Mesodermal cell (in vitro differentiated cells): ENCODE measurements around the gene ALG14.

ENCODE experiments used
- H3K27ac ChIP-seq: 2 replicates; pipeline ENCODE4 v1.7.0; 2013; ENCODE audit warnings: mild to moderate bottlenecking, low read depth, low read length, moderate library complexity; ENCODE audit not compliant: severe bottlenecking
- H3K36me3 ChIP-seq: 2 replicates; pipeline ENCODE4 v1.7.1; 2013; ENCODE audit warnings: mild to moderate bottlenecking, low read length, moderate library complexity; ENCODE audit not compliant: control insufficient read depth, insufficient read depth
- H3K4me1 ChIP-seq: one replicate; pipeline ENCODE4 v1.7.1; 2013; ENCODE audit warnings: mild to moderate bottlenecking, low read length; ENCODE audit not compliant: insufficient read depth, control insufficient read depth, poor library complexity, severe bottlenecking
- H3K4me3 ChIP-seq: 2 replicates; pipeline ENCODE4 v1.7.0; 2013; ENCODE audit warnings: low read length, control low read depth, mild to moderate bottlenecking; ENCODE audit not compliant: insufficient read depth, poor library complexity, severe bottlenecking; ENCODE audit errors: extremely low read depth
- H3K9me3 ChIP-seq: 2 replicates; pipeline ENCODE4 v1.7.1; 2013; ENCODE audit warnings: mild to moderate bottlenecking, low read length, moderate library complexity; ENCODE audit not compliant: control insufficient read depth
- WGBS, 2 experiments: methylation state at CpG; one replicate each; pipeline ENCODE4 v1.1.5; 2013; ENCODE audit warnings: missing lambda C conversion rate in 2 of 2; ENCODE audit not compliant: insufficient coverage in 2 of 2; 5-methylcytosine and 5-hydroxymethylcytosine counted together

ALG14 gene

DNA sequence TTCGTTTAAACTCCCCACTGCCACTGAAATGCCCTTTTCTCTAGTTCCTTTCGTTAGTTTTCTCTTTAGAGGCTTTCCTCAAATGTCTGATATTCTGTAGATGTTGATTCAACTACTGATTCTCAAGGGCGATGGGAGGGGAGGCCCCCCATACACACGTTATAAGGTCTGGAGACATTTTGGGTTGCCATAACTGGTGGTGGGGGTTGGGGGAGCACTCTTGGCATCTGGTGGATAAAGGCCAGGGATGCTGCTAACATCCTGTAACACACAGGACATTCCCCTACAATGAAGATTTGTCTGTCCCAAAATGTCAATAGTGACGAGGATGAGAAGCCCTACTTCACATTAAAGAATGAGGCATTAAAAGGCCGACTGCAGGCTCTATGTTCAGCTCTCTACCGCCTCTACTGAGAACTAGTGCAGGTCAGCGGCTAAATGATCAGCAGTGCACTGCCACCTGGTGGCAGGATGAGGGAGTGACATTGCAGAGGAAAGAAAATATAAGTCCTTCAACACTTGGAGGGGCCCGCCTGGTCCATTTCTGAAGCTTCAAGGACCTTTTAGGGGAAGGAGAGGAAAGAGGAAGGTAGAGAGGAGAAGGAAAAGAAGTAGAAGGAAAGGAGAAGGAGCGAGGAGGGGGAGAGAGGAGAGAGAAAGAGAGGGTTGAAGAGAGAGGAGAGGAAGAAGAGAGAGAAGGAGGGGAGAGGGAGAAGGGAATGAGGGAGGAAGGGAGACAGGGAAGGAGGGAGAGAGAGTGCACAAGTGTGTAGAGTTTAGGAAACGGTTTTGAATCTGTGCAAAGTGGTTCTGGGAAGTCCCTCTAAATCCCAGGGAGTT is 29.4 kb downstream of the ALG14 start:
- 15 to 27% methylated on average over 6 of the region's 11 CpGs for WGBS, 2 experiments
- no peaks in the 10 kb centered on the region for H3K4me1 ChIP-seq
- H3K36me3 ChIP-seq, result no peaks in the 10 kb centered on the region
- H3K9me3 ChIP-seq, result no peaks in the 10 kb centered on the region
- no peak overlapping the region for H3K4me3 ChIP-seq
- H3K27ac ChIP-seq, result no peak overlapping the region

- WGBS, 2 experiments, result 94 to 95% methylated on average over 3 of the region's 3 CpGs
- H3K9me3 ChIP-seq, result no peaks in the 10 kb centered on the region
- no peak overlapping the region for H3K27ac ChIP-seq
- H3K4me3 ChIP-seq, result no peak overlapping the region
- no peaks in the 10 kb centered on the region for H3K4me1 ChIP-seq
- H3K36me3 ChIP-seq, result no peaks in the 10 kb centered on the region
These were observed 30.5 kb downstream of the ALG14 start for GRCh38 chr1:95042286-95042685.

DNA sequence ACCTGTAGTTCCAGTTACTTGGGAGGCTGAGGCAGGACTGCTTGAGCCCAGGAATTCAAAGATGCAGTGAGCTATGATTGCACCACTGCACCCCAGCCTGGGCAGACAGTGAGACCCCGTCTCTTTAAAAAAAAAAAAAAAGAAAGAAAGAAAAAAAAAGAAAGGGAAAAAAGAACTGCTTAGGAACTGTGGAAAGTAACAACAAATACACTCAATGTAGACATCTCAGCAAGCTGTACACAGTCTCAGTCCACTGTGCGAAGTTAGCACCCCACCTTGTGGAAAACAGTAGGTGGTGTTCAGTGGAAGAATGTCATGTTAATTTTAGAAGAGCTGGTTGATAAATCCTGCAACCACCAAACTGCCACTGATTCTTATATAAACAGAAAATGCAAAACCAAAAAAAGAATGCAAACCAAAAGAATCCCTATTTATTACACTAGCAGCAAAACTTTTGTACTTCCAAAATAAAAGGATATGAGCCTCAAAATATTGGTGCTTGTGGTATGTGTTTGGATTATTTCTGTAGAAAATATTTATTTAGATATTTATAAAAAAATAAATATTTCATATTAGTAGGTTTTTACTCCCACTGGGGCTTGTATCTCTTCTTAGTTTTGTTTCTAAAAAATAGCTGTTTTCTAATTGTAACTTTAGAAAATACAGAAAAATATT is 31.1 kb downstream of the ALG14 start:
- Histone ChIP-seq H3K4me1 (no peaks in the 10 kb centered on the region), H3K9me3 (no peaks in the 10 kb centered on the region), H3K27ac (no peak overlapping the region), H3K4me3 (no peak overlapping the region), H3K36me3 (no peaks in the 10 kb centered on the region)
- WGBS, 2 experiments, result no CpG with 5 or more reads among the region's 2 CpGs

- H3K27ac ChIP-seq, result no peak overlapping the region
- H3K4me3 ChIP-seq, result no peak overlapping the region
- no peaks in the 10 kb centered on the region for H3K4me1 ChIP-seq
- 86 to 100% methylated on average over 1 of the region's 2 CpGs for WGBS, 2 experiments
- H3K9me3 ChIP-seq, result no peaks in the 10 kb centered on the region
- no peaks in the 10 kb centered on the region for H3K36me3 ChIP-seq
These were observed 32.7 kb downstream of the ALG14 start for GRCh38 chr1:95040032-95040525.

GRCh38 chr1:95039360-95040031 is 33.3 kb downstream of the ALG14 start:
- WGBS, 2 experiments, result 80 to 83% methylated on average over 10 to 11 of the region's 12 CpGs
- no peaks in the 10 kb centered on the region for H3K36me3 ChIP-seq
- no peak overlapping the region for H3K27ac ChIP-seq
- H3K4me3 ChIP-seq, result no peak overlapping the region
- H3K4me1 ChIP-seq, result no peaks in the 10 kb centered on the region
- H3K9me3 ChIP-seq, result no peaks in the 10 kb centered on the region

DNA sequence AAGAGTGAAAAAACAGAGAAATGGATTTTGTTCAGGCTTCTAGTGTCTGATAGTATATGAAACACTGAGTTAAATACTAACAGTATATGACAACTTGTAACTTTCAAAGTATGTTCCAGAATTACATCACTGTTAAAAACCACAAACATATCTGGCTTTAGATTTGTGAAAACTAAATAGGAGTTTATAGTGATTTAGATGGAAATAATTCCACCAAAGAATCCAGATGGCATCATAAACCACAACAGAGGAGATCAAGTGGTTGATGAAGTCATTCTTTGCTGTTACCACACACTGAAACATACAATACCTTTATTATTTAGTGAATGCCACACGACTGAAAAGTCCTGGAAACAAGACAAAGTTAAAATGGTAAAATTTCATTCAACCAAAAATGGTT is 37.2 kb downstream of the ALG14 start:
- H3K4me3 ChIP-seq, result no peak overlapping the region
- H3K9me3 ChIP-seq, result no peaks in the 10 kb centered on the region
- WGBS, 2 experiments, result no CpG with 5 or more reads among the region's 1 CpG
- no peaks in the 10 kb centered on the region for H3K36me3 ChIP-seq
- H3K4me1 ChIP-seq, result peaks cover 8% of the 10 kb centered on the region
- no peak overlapping the region for H3K27ac ChIP-seq

DNA sequence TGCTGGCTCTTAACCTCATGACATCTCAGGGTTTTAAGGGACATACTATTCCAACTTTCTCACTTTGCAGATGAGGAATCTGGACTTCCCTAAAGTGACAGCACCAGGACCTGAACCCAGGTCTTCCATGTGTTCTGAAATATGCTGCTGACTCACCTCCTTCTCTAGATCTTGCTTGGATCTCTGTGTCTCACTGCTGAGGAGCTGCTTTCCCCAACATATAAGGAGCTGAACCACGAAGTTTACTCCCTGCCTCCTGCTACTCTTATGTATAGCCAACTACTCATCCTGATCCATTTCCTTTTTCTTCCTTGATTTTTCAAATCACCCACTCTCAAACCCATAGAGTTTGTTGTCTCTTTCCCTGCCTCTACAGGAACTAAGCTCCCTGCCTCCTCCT is 38.2 kb downstream of the ALG14 start:
- H3K9me3 ChIP-seq, result peaks cover 1% of the 10 kb centered on the region
- H3K27ac ChIP-seq, result no peak overlapping the region
- H3K36me3 ChIP-seq, result no peaks in the 10 kb centered on the region
- 83 to 87% methylated on average over 1 of the region's 1 CpG for WGBS, 2 experiments
- H3K4me1 ChIP-seq, result peaks cover 8% of the 10 kb centered on the region
- no peak overlapping the region for H3K4me3 ChIP-seq

DNA sequence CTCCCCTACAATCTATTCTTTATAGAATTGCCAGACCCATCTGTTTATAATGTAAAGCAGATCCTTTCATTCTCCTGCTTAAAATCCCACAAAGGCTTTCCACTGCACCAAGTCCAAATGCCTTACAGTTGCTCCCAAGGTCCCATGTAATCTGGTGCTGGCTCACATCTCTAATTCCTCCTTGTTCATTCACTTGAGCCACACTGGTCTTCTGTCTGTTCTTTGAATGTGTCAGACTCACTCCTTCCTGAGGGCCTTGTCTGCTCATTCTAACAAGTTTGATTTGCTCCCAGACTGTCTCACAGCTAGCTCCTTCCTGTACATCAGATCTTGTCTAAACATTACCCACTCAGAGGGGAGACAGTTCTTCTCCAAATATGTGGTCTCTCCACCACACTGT is 38.9 kb downstream of the ALG14 start:
- peaks cover 8% of the 10 kb centered on the region for H3K9me3 ChIP-seq
- H3K4me3 ChIP-seq, result no peak overlapping the region
- peaks cover 8% of the 10 kb centered on the region for H3K4me1 ChIP-seq
- H3K27ac ChIP-seq, result no peak overlapping the region
- no peaks in the 10 kb centered on the region for H3K36me3 ChIP-seq

GRCh38 chr1:95029532-95029931 is 43.2 kb downstream of the ALG14 start:
- H3K4me1 ChIP-seq, result peaks cover 8% of the 10 kb centered on the region
- H3K9me3 ChIP-seq, result peaks cover 13% of the 10 kb centered on the region
- no peak overlapping the region for H3K4me3 ChIP-seq
- H3K36me3 ChIP-seq, result peaks cover 2% of the 10 kb centered on the region
- no peak overlapping the region for H3K27ac ChIP-seq

DNA sequence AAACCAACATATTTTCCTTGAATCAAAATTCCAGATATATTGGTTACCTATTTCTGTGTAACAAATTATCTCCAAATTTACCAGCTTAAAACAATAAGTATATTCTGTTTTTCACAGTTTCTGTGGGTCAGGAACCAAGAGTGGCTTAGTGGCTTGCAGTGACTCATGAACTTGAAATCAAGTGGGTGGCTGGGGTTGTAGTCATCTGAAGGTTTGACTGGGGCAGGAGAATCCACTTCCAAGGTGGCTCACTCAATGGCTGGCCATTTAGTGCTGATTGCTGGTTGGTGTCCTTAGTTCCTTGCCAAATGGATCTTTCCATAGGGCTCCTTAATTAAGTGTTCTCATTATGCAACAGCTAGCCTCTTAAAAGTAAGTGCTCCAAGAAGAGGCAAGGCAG is 43.8 kb downstream of the ALG14 start:
- peaks cover 5% of the 10 kb centered on the region for H3K36me3 ChIP-seq

GRCh38 chr1:95027046-95027445 is 45.7 kb downstream of the ALG14 start:
- H3K4me3 ChIP-seq, result no peak overlapping the region
- no peak overlapping the region for H3K27ac ChIP-seq
- peaks cover 5% of the 10 kb centered on the region for H3K36me3 ChIP-seq
- peaks cover 16% of the 10 kb centered on the region for H3K9me3 ChIP-seq
- WGBS, 2 experiments, result no CpG with 5 or more reads among the region's 4 CpGs
- no peaks in the 10 kb centered on the region for H3K4me1 ChIP-seq

More for the DNA sequence above, 43.8 kb downstream of the ALG14 start:
- H3K27ac ChIP-seq, result no peak overlapping the region
- peaks cover 7% of the 10 kb centered on the region for H3K4me1 ChIP-seq
- peaks cover 16% of the 10 kb centered on the region for H3K9me3 ChIP-seq
- H3K4me3 ChIP-seq, result no peak overlapping the region
